B cell (primary cell): ENCODE data around the gene CNTNAP2. TPM values are rescaled to one million over a fixed set of nuclear protein-coding genes. Genes with fewer than 3 reads are reported as not detected.

ENCODE experiments used
- ATAC-seq: fragments of 200-7000 bp; cut with Tn5 transposase; one replicate; pipeline ENCODE4 v1.10.0; 2021; ENCODE audit warnings: low read depth, mild to moderate bottlenecking, moderate number of reproducible peaks, moderate library complexity
- CTCF ChIA-PET: fragments of 350-600 bp; sonication (Branson Sonifier 250); formaldehyde crosslinking; loops from one replicate; lab custom pipeline; 2021; ENCODE audit warnings: antibody characterized with exemption, inconsistent platforms; lab: Charles Lee
- POLR2A ChIA-PET: fragments of 350-600 bp; sonication (Branson Sonifier 250); formaldehyde crosslinking; loops from one replicate; lab custom pipeline; 2021; ENCODE audit warnings: antibody characterized with exemption; lab: Charles Lee
- DNase-seq: peaks from one replicate; pipeline ENCODE4 v3.0.0; 2013
- H2AFZ ChIP-seq: 2 replicates; pipeline ENCODE4 v1.6.1; 2012; ENCODE audit warnings: mild to moderate bottlenecking, low read depth, low read length; ENCODE audit not compliant: insufficient read depth, poor library complexity, severe bottlenecking
- H3K27ac ChIP-seq, 2 donors: 1 replicate in 1 of 2; 2 replicates in 1 of 2; pipeline ENCODE4 v1.5.1; 2012 to 2013; ENCODE audit warnings: low read length in 2 of 2, mild to moderate bottlenecking in 2 of 2, moderate library complexity in 1 of 2
- H3K27me3 ChIP-seq, 4 experiments: fragments of 200-600 bp in 1 of 4; sonication (generic) in 1 of 4; replicated peaks in 1 of 4; 1 replicate in 2 of 4; 2 replicates in 2 of 4; pipeline versions ENCODE4 v1.6.1 to v1.7.0; 2013 to 2016; ENCODE audit warnings: low read length in 3 of 4, mild to moderate bottlenecking in 2 of 4, mixed read lengths in 1 of 4, moderate library complexity in 1 of 4; ENCODE audit not compliant: insufficient read depth in 4 of 4, control insufficient read depth in 3 of 4; ENCODE audit errors: control extremely low read depth in 1 of 4
- H3K36me3 ChIP-seq, 2 experiments: replicated peaks in 1 of 2; 1 replicate in 1 of 2; 2 replicates in 1 of 2; pipeline versions ENCODE4 v1.6.1 to v1.7.1; 2013; ENCODE audit warnings: low read length in 1 of 2; ENCODE audit not compliant: insufficient read depth in 2 of 2, control insufficient read depth in 1 of 2; ENCODE audit errors: control extremely low read depth in 1 of 2, extremely low read depth in 1 of 2
- H3K4me1 ChIP-seq, 2 donors: fragments of 200-600 bp in 1 of 2; sonication (generic) in 1 of 2; 1 replicate in 1 of 2; 2 replicates in 1 of 2; pipeline versions ENCODE4 v1.5.1 to v1.6.1; 2013 to 2017; ENCODE audit warnings: low read length in 2 of 2; ENCODE audit not compliant: control insufficient read depth in 2 of 2, insufficient read depth in 2 of 2
- H3K4me2 ChIP-seq: replicated peaks from 2 replicates; pipeline ENCODE3; 2012; ENCODE audit warnings: mild to moderate bottlenecking, low read depth, low read length; ENCODE audit not compliant: poor library complexity, severe bottlenecking
- H3K4me3 ChIP-seq, 5 experiments: fragments of 200-600 bp in 1 of 5; sonication (generic) in 1 of 5; 1 replicate in 3 of 5; 2 replicates in 2 of 5; pipeline versions ENCODE4 v1.5.1 to v1.7.0; 2011 to 2016; ENCODE audit warnings: low read length in 4 of 5, mild to moderate bottlenecking in 4 of 5, low read depth in 2 of 5, control low read depth in 1 of 5, moderate library complexity in 1 of 5; ENCODE audit not compliant: insufficient read depth in 1 of 5; ENCODE audit errors: control extremely low read depth in 1 of 5, extremely low read depth in 1 of 5
- H3K79me2 ChIP-seq: fragments of 200-600 bp; sonication (generic); one replicate; pipeline ENCODE4 v1.6.0; 2016; ENCODE audit warnings: low read length; ENCODE audit not compliant: control insufficient read depth, insufficient read depth
- H3K9ac ChIP-seq: fragments of 200-600 bp; sonication (generic); 2 replicates; pipeline ENCODE4 v1.6.1; 2017; ENCODE audit warnings: mild to moderate bottlenecking, low read length, moderate library complexity
- H3K9me3 ChIP-seq, 3 donors: one replicate each; pipeline versions ENCODE4 v1.6.1 to v1.7.1; 2013; ENCODE audit warnings: low read length in 2 of 3; ENCODE audit not compliant: control insufficient read depth in 2 of 3, insufficient read depth in 1 of 3; ENCODE audit errors: control extremely low read depth in 1 of 3
- H4K20me1 ChIP-seq: 2 replicates; pipeline ENCODE4 v1.6.0; 2012; ENCODE audit warnings: mild to moderate bottlenecking, low read length; ENCODE audit not compliant: insufficient read depth, control insufficient read depth, poor library complexity, severe bottlenecking
- H3K27ac Mint-ChIP-seq: one replicate; pipeline ENCODE4 v1.8.0; 2021; ENCODE audit warnings: mixed read lengths
- H3K27me3 Mint-ChIP-seq: one replicate; pipeline ENCODE4 v1.8.0; 2021; ENCODE audit warnings: mixed read lengths
- H3K4me1 Mint-ChIP-seq: one replicate; pipeline ENCODE4 v1.8.0; 2021; ENCODE audit warnings: mixed read lengths
- H3K4me3 Mint-ChIP-seq: one replicate; pipeline ENCODE4 v1.8.0; 2021; ENCODE audit warnings: mixed read lengths
- H3K9me3 Mint-ChIP-seq: one replicate; pipeline ENCODE4 v1.8.0; 2022; ENCODE audit warnings: mixed read lengths; ENCODE audit not compliant: insufficient read depth
- EZH2 ChIP-seq: IDR thresholded peaks from 2 replicates; pipeline ENCODE4 v1.6.1; 2012; ENCODE audit warnings: borderline replicate concordance, low read depth, mild to moderate bottlenecking, moderate library complexity, low read length; ENCODE audit not compliant: insufficient read depth, poor library complexity, severe bottlenecking
- WGBS: methylation state at CpG from one replicate; pipeline ENCODE4 v1.1.5; 2013; ENCODE audit warnings: missing lambda C conversion rate; ENCODE audit not compliant: insufficient coverage; 5-methylcytosine and 5-hydroxymethylcytosine counted together
- intact Hi-C: fragments of 100-400 bp; cut with micrococcal nuclease; formaldehyde crosslinking; loops from one replicate; pipeline ENCODE4 v1.10.0; 2022
- polyA plus RNA-seq: library from polyadenylated mRNA; depleted of rRNA; stranded (reverse); fragments of >200 nt; gene quantifications from 2 replicates; pipeline ENCODE4 v1.2.3, GENCODE V29; 2012
- total RNA-seq, 2 donors: library from RNA; stranded (reverse); fragments of 120-200 nt in 1 of 2; gene quantifications; 1 replicate in 1 of 2; 2 replicates in 1 of 2; pipeline versions ENCODE4 v1.2.3 to v1.2.4, GENCODE V29; 2013 to 2022
- TF ChIP-seq, protein P1 (sequence below): fragments of 200-600 bp; IDR thresholded peaks from one replicate; pipeline ENCODE4 v1.8.0; 2022; ENCODE audit warnings: antibody characterized with exemption, mild to moderate bottlenecking

CNTNAP2 gene
- total and polyA plus RNA-seq, 2 donors (not counting 1 experiment from before 2014, with no cell fraction given), result 7.4 to 16.6 TPM

DNA sequence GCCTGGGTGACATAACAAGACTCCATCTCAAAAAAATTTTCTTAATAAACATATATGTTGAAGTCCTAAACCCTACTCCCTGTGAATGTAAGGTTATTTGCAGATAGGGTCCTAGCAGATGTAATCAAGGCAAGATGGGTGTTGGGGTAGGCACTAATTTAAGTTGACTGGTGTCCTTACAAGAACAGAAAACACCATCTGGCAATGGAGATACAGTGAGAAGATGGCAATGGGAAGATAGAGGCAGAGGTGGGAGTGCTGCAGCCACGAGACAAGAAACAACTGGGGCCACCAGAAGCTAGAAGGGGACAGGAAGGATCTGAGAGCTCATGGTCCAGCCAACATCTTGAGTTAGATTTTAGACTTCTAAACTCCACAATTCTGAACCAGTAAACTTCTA, 606.4 kb downstream of the CNTNAP2 start:
- no peak for ATAC-seq
- H3K4me2 ChIP-seq, result no peak overlapping the region
- no peak for DNase-seq

GRCh38 chr7:146725520-146725919, 608.9 kb downstream of the CNTNAP2 start:
- CTCF ChIA-PET, result no interaction called here
- DNase-seq (no peak), ATAC-seq (no peak)
- Histone ChIP-seq H4K20me1 (no peaks in the 10 kb centered on the region), H3K4me2 (no peak overlapping the region), H3K79me2 (no peaks in the 10 kb centered on the region), H3K27ac (no peak overlapping the region), H3K9me3 (peaks cover 0 to 5% (median 0%) of the 10 kb centered on the region in 3 donors), H3K36me3 (no peaks in the 10 kb centered on the region), H3K4me1 (no peaks in the 10 kb centered on the region), H3K9ac (no peak overlapping the region), H3K4me3 (no peak overlapping the region), H3K27me3 (no peaks in the 10 kb centered on the region), H2AFZ (no peak overlapping the region)
- TF ChIP-seq, protein P1, sequence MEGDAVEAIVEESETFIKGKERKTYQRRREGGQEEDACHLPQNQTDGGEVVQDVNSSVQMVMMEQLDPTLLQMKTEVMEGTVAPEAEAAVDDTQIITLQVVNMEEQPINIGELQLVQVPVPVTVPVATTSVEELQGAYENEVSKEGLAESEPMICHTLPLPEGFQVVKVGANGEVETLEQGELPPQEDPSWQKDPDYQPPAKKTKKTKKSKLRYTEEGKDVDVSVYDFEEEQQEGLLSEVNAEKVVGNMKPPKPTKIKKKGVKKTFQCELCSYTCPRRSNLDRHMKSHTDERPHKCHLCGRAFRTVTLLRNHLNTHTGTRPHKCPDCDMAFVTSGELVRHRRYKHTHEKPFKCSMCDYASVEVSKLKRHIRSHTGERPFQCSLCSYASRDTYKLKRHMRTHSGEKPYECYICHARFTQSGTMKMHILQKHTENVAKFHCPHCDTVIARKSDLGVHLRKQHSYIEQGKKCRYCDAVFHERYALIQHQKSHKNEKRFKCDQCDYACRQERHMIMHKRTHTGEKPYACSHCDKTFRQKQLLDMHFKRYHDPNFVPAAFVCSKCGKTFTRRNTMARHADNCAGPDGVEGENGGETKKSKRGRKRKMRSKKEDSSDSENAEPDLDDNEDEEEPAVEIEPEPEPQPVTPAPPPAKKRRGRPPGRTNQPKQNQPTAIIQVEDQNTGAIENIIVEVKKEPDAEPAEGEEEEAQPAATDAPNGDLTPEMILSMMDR, result no peak
- TF ChIP-seq EZH2, result no peak
- Mint-ChIP-seq H3K27ac (no peak overlapping the region), H3K27me3 (no peaks in the 10 kb centered on the region), H3K4me3 (no peak overlapping the region), H3K4me1 (no peaks in the 10 kb centered on the region), H3K9me3 (peaks cover 3% of the 10 kb centered on the region)
- WGBS, result 100% methylated on average over 2 of the region's 3 CpGs
- intact Hi-C loops, result no loop called here
- POLR2A ChIA-PET, result no interaction called here

More for the DNA sequence above, 606.4 kb downstream of the CNTNAP2 start:
- H3K4me1 Mint-ChIP-seq, result no peaks in the 10 kb centered on the region
- no peak overlapping the region for H3K27ac Mint-ChIP-seq
- H3K27me3 ChIP-seq, result no peaks in the 10 kb centered on the region
- H3K4me1 ChIP-seq, result no peaks in the 10 kb centered on the region
- H3K4me3 Mint-ChIP-seq, result no peak overlapping the region
- H3K9me3 ChIP-seq, result peaks cover 0 to 5% (median 0%) of the 10 kb centered on the region in 3 donors
- peaks cover 3% of the 10 kb centered on the region for H3K9me3 Mint-ChIP-seq
- intact Hi-C loops, result no loop called here
- no peaks in the 10 kb centered on the region for H3K36me3 ChIP-seq
- no peak overlapping the region for H3K9ac ChIP-seq
- no peaks in the 10 kb centered on the region for H3K79me2 ChIP-seq
- ChIA-PET POLR2A (no interaction called here), CTCF (no interaction called here)
- no peaks in the 10 kb centered on the region for H4K20me1 ChIP-seq
- no peak overlapping the region for H3K27ac ChIP-seq
- no peak overlapping the region for H3K4me3 ChIP-seq
- TF ChIP-seq, protein P1, result no peak
- TF ChIP-seq EZH2, result no peak
- no peak overlapping the region for H2AFZ ChIP-seq
- WGBS, result 88% methylated on average over 1 of the region's 1 CpG
- H3K27me3 Mint-ChIP-seq, result no peaks in the 10 kb centered on the region
